ENCODE measurements around the gene SLC27A1.

DNA sequence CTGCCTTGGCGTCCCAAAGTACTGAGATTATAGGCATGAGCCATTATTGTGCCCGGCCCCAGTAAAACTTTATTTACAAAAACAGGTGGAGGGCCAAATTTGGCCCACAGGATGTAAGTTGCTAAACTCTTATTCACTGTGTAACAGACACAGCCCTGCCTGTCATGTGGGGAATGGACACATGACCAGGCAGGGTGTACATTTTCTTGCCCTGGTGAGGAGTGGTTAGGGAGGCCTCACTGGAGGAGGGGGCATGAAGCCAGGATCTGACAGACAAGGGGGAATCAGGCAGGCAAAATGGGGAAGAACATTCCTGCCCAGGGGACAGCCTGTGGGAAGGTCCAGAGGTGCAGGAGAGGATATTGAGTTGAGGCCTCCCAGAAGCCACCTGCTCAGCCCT, 33.7 kb downstream of the SLC27A1 start:
- TF ChIP-seq POLR2H (tag; IDR thresholded peaks at IDR 0.05; ENCODE audit: low read depth) (no peak), SRF (CRISPR knock-in tag; IDR thresholded peaks at IDR 0.05) (no peak), NFATC3 (IDR thresholded peaks at IDR 0.05) (no peak), HLTF (IDR thresholded peaks at IDR 0.05) (no peak), CEBPG (CRISPR knock-in tag; IDR thresholded peaks at IDR 0.05) (no peak), CEBPG (tag; conservative IDR thresholded peaks at IDR 0.05 in 1 of 2, IDR thresholded peaks at IDR 0.05 in 1 of 2) (no peak)
- TF ChIP-seq, protein P1, sequence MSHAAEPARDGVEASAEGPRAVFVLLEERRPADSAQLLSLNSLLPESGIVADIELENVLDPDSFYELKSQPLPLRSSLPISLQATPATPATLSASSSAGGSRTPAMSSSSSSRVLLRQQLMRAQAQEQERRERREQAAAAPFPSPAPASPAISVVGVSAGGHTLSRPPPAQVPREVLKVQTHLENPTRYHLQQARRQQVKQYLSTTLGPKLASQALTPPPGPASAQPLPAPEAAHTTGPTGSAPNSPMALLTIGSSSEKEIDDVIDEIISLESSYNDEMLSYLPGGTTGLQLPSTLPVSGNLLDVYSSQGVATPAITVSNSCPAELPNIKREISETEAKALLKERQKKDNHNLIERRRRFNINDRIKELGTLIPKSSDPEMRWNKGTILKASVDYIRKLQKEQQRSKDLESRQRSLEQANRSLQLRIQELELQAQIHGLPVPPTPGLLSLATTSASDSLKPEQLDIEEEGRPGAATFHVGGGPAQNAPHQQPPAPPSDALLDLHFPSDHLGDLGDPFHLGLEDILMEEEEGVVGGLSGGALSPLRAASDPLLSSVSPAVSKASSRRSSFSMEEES (CRISPR knock-in tag; IDR thresholded peaks at IDR 0.05) = no peak
- TF ChIP-seq, protein P2, sequence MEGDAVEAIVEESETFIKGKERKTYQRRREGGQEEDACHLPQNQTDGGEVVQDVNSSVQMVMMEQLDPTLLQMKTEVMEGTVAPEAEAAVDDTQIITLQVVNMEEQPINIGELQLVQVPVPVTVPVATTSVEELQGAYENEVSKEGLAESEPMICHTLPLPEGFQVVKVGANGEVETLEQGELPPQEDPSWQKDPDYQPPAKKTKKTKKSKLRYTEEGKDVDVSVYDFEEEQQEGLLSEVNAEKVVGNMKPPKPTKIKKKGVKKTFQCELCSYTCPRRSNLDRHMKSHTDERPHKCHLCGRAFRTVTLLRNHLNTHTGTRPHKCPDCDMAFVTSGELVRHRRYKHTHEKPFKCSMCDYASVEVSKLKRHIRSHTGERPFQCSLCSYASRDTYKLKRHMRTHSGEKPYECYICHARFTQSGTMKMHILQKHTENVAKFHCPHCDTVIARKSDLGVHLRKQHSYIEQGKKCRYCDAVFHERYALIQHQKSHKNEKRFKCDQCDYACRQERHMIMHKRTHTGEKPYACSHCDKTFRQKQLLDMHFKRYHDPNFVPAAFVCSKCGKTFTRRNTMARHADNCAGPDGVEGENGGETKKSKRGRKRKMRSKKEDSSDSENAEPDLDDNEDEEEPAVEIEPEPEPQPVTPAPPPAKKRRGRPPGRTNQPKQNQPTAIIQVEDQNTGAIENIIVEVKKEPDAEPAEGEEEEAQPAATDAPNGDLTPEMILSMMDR (IDR thresholded peaks at IDR 0.05 in 2 of 3, conservative IDR thresholded peaks at IDR 0.05 in 1 of 3; ENCODE audit: insufficient read depth in 2 of 3, low read depth in 1 of 3, low read length in 3 of 3) = no peak
